HCT116 (cell line): ENCODE measurements around the gene TBKBP1. TPM values are rescaled to one million over a fixed set of nuclear protein-coding genes. Genes with fewer than 3 reads are reported as not detected.

Experiments
- ATAC-seq: fragments of 200-7000 bp; cut with Tn5 transposase; 2 replicates; pipeline ENCODE4 v1.9.1; 2020; ENCODE audit warnings: mild to moderate bottlenecking, moderate library complexity
- BruUV-seq: library from RNA; stranded (reverse); fragments of 400-500 nt; replicated peaks from 2 replicates; lab custom pipeline; 2021; lab: Mats Ljungman, UMichigan
- CTCF ChIA-PET: fragments of 300-600 bp; sonication (Branson Sonifier 250); formaldehyde crosslinking; loops from one replicate; lab custom pipeline; 2021; ENCODE audit warnings: antibody characterized with exemption; lab: Charles Lee
- POLR2A ChIA-PET: fragments of 300-600, 350-600 bp; sonication (Branson Sonifier 250); formaldehyde crosslinking; loops from one replicate; lab custom pipeline; 2021; ENCODE audit warnings: antibody characterized with exemption; lab: Charles Lee
- RAD21 ChIA-PET, 2 experiments: fragments of 300-600 bp; sonication (Branson Sonifier 250); formaldehyde crosslinking; loops; one replicate each; lab custom pipeline; 2023; ENCODE audit warnings: low total read pairs in 2 of 2; ENCODE audit not compliant: uncharacterized antibody in 2 of 2, unreplicated experiment in 2 of 2, low non-redundant PET in 1 of 2; lab: Charles Lee
- DNase-seq: peaks from one replicate; pipeline ENCODE4 v3.0.0-alpha.2; 2010; ENCODE audit warnings: low read depth, low spot score
- H2AFZ ChIP-seq: fragments of 200-600 bp; shearing (Covaris generic), sonication (generic); 2 replicates; pipeline ENCODE4 v1.6.1; 2017; ENCODE audit warnings: low read depth, mixed run types, mixed read lengths, antibody characterized with exemption, low read length; ENCODE audit not compliant: poor library complexity, severe bottlenecking
- H3K27ac ChIP-seq: 2 replicates; pipeline ENCODE4 v1.5.1; 2012; ENCODE audit warnings: low read depth, low read length
- H3K27me3 ChIP-seq: fragments of 200-600 bp; sonication (generic); 2 replicates; pipeline ENCODE4 v1.6.1; 2016; ENCODE audit warnings: mixed run types, low read length, mixed read lengths; ENCODE audit not compliant: insufficient read depth
- H3K36me3 ChIP-seq, 2 experiments: fragments of 200-500 bp in 1 of 2; fragments of 200-600 bp in 1 of 2; sonication (Bioruptor generic) in 1 of 2; sonication (generic) in 1 of 2; 2 replicates each; pipeline versions ENCODE4 v1.5.1 to v1.6.1; 2014 to 2016; ENCODE audit warnings: low read length in 2 of 2, inconsistent platforms in 1 of 2, mixed read lengths in 1 of 2, mixed run types in 1 of 2; ENCODE audit not compliant: insufficient read depth in 2 of 2, control insufficient read depth in 1 of 2
- H3K4me1 ChIP-seq, 2 experiments: fragments of 200-600 bp in 1 of 2; sonication (generic) in 1 of 2; 2 replicates each; pipeline versions ENCODE4 v1.5.1 to v1.6.1; 2012 to 2017; ENCODE audit warnings: low read length in 2 of 2, inconsistent platforms in 1 of 2, mild to moderate bottlenecking in 1 of 2, mixed read lengths in 1 of 2, mixed run types in 1 of 2, moderate library complexity in 1 of 2; ENCODE audit not compliant: insufficient read depth in 2 of 2, control insufficient read depth in 1 of 2
- H3K4me2 ChIP-seq: fragments of 200-600 bp; sonication (generic); 2 replicates; pipeline ENCODE4 v1.6.1; 2017; ENCODE audit warnings: mixed run types, low read length, mixed read lengths
- H3K4me3 ChIP-seq, 2 experiments: fragments of 200-600 bp in 1 of 2; sonication (generic) in 1 of 2; replicated peaks in 1 of 2; 2 replicates each; pipeline ENCODE4 v1.5.1; 2011 to 2016; ENCODE audit warnings: low read length in 2 of 2, control low read depth in 1 of 2, low read depth in 1 of 2, mild to moderate bottlenecking in 1 of 2, mixed read lengths in 1 of 2, mixed run types in 1 of 2
- H3K79me2 ChIP-seq: fragments of 200-600 bp; sonication (generic); 2 replicates; pipeline ENCODE4 v1.6.1; 2017; ENCODE audit warnings: mild to moderate bottlenecking, mixed run types, low read length, moderate library complexity, mixed read lengths; ENCODE audit not compliant: insufficient read depth
- H3K9ac ChIP-seq: fragments of 200-600 bp; sonication (generic); 2 replicates; pipeline ENCODE4 v1.6.1; 2016; ENCODE audit warnings: low read length, mixed read lengths
- H3K9me2 ChIP-seq: fragments of 200-600 bp; sonication (generic), shearing (Covaris generic); 2 replicates; pipeline ENCODE4 v1.6.1; 2017; ENCODE audit warnings: mixed run types, mild to moderate bottlenecking, moderate library complexity; ENCODE audit not compliant: insufficient read depth
- H3K9me3 ChIP-seq, 2 experiments: fragments of 200-500 bp in 1 of 2; fragments of 200-600 bp in 1 of 2; sonication (Bioruptor generic) in 1 of 2; sonication (generic) in 1 of 2; 2 replicates each; pipeline ENCODE4 v1.6.1; 2014 to 2017; ENCODE audit warnings: low read length in 2 of 2, mixed read lengths in 2 of 2, inconsistent platforms in 1 of 2, low read depth in 1 of 2, mild to moderate bottlenecking in 1 of 2, mixed run types in 1 of 2, moderate library complexity in 1 of 2; ENCODE audit not compliant: control insufficient read depth in 1 of 2, insufficient read depth in 1 of 2
- H4K20me1 ChIP-seq: fragments of 200-600 bp; sonication (generic), shearing (Covaris generic); 2 replicates; pipeline ENCODE4 v1.6.1; 2017; ENCODE audit warnings: mixed run types, mild to moderate bottlenecking, moderate library complexity; ENCODE audit not compliant: insufficient read depth
- CEBPB ChIP-seq: IDR thresholded peaks from 2 replicates; pipeline ENCODE4 v1.6.1; 2012; ENCODE audit warnings: low read depth
- ELF1 ChIP-seq: IDR thresholded peaks from 2 replicates; pipeline ENCODE4 v1.6.1; 2012; ENCODE audit warnings: low read depth, borderline replicate concordance
- JUND ChIP-seq: IDR thresholded peaks from 2 replicates; pipeline ENCODE4 v1.6.1; 2012
- MAX ChIP-seq: IDR thresholded peaks from 2 replicates; pipeline ENCODE4 v1.6.1; 2012
- POLR2AphosphoS5 ChIP-seq: IDR thresholded peaks from 2 replicates; pipeline ENCODE4 v1.6.1; 2011; ENCODE audit warnings: mild to moderate bottlenecking, low read depth, low read length, moderate library complexity
- SIN3A ChIP-seq: IDR thresholded peaks from 2 replicates; pipeline ENCODE4 v1.6.1; 2012; ENCODE audit warnings: low read depth
- ZNF274 ChIP-seq: fragments of 200-500 bp; sonication (Bioruptor generic); IDR thresholded peaks from 2 replicates; pipeline ENCODE4 v1.6.1; 2014; ENCODE audit warnings: mild to moderate bottlenecking, low read depth, low read length, inconsistent platforms
- intact Hi-C: fragments of 100-400 bp; cut with micrococcal nuclease; formaldehyde crosslinking; loops from 2 replicates; pipeline ENCODE4 v1.10.0; 2022
- total RNA-seq: library from RNA; stranded (reverse); gene quantifications from one replicate; pipeline ENCODE4 v1.2.1, GENCODE V29; 2021; ENCODE audit not compliant: unreplicated experiment

Gene TBKBP1
- total RNA-seq, 1 experiment from 2014 or later: 12.4 TPM

- Histone ChIP-seq H4K20me1 (peaks cover 14% of the 10 kb centered on the region; the same call in 1 of the 2 replicates), H3K9me3 (no peaks in the 10 kb centered on the region)
- TF ChIP-seq SIN3A (0 out of 2 replicates have a peak, but pooled peaks have one; percentile 21), MAX (no peak), CEBPB (no peak), JUND (no peak), POLR2AphosphoS5 (no peak), ZNF274 (no peak)
- TF ChIP-seq, all 23 proteins: peak for 1
- Histone ChIP-seq H3K4me2 (no peak overlapping the region), H3K9me2 (no peaks in the 10 kb centered on the region), H3K79me2 (no peaks in the 10 kb centered on the region), H3K4me1 (peaks cover 9 to 26% of the 10 kb centered on the region in 2 experiments; a peak in 3 of 4 replicates), H3K36me3 (peaks cover 24 to 33% of the 10 kb centered on the region in 2 experiments; a peak in 3 of 4 replicates), H2AFZ (no peak overlapping the region), H3K9ac (no peak overlapping the region), H3K27ac (no peak overlapping the region), H3K27me3 (no peaks in the 10 kb centered on the region), H3K4me3 (no peak overlapping the region)
- ATAC-seq: no peak; the same call in 1 of the 2 replicates
- BruUV-seq: no TSS peak
- no peak for DNase-seq
- intact Hi-C loops: no loop called here
- ChIA-PET CTCF (interaction anchor here (0.9 to 2.1 kb wide), 5 partner anchors 9 to 114 kb away, joined by 4 to 12 read pairs (median 5); no protein-coding TSS in a partner anchor), POLR2A (interaction anchor here (1.0 kb wide), 1 partner anchor 38 kb away, joined by 4 read pairs; the partner anchor contains the start of gene KPNB1), RAD21 (no interaction called here)
Observed at GRCh38 chr17:47687328-47687690, 6.7 kb upstream of the TBKBP1 start.

GRCh38 chr17:47687748-47688147 lies 6.2 kb upstream of the TBKBP1 start:
- Histone ChIP-seq H4K20me1 (peaks cover 14% of the 10 kb centered on the region; the same call in 1 of the 2 replicates), H2AFZ (no peak overlapping the region), H3K4me3 (no peak overlapping the region), H3K36me3 (peaks cover 19 to 28% of the 10 kb centered on the region in 2 experiments; a peak in 3 of 4 replicates), H3K9me2 (no peaks in the 10 kb centered on the region), H3K27me3 (no peaks in the 10 kb centered on the region), H3K9me3 (no peaks in the 10 kb centered on the region), H3K4me2 (no peak overlapping the region), H3K4me1 (peaks cover 12 to 30% of the 10 kb centered on the region in 2 experiments; a peak in 3 of 4 replicates), H3K79me2 (no peaks in the 10 kb centered on the region), H3K27ac (0 out of 2 replicates have a peak overlapping the region, but pooled peaks have one; percentile 4), H3K9ac (no peak overlapping the region)
- POLR2A ChIA-PET: interaction anchor here (1.0 kb wide), 1 partner anchor 38 kb away, joined by 4 read pairs; the partner anchor contains the start of gene KPNB1
- no TSS peak for BruUV-seq
- TF ChIP-seq ELF1: no peak
- TF ChIP-seq SIN3A: 0 out of 2 replicates have a peak, but pooled peaks have one; percentile 1
- ATAC-seq (peak; percentile 31; the same call in 1 of the 2 replicates), DNase-seq (no peak)
- CTCF ChIA-PET: interaction anchor here (0.9 to 2.1 kb wide), 5 partner anchors 9 to 114 kb away, joined by 4 to 12 read pairs (median 5); no protein-coding TSS in a partner anchor
- intact Hi-C loops: no loop called here
- RAD21 ChIA-PET: no interaction called here
